ENCODE measurements around the gene BRIP1. TPM values are rescaled to one million over a fixed set of nuclear protein-coding genes. Genes with fewer than 3 reads are reported as not detected.

Gene BRIP1
- total and polyA plus RNA-seq, 2 experiments from 2014 or later: 8.0 to 23.1 TPM

DNA sequence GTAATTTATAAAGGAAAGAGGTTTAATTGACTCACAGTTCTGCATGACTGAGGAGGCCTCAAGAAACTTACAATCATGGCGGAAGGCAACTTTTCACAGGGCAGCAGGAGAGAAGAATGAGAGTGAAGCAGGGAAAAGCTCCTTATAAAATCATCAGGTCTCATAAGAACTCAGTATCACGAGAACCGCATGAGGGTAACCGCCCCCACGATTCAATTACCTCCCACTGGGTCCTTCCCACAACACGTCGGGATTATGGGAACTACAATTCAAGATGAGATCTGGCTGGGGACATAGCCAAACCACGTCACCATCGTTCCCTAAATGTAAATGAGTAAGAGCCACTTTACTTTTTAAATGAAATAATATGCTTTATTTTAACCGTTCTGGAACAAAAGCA, 182.4 kb downstream of the BRIP1 start:
- Histone ChIP-seq H3K4me2 (no peak overlapping the region), H3K27me3 (ENCODE audit: insufficient read depth) (no peaks in the 10 kb centered on the region), H3F3A (replicated peaks; ENCODE audit: low read depth) (no peaks in the 10 kb centered on the region), H3K4me3 (no peak overlapping the region), H3K9me2 (ENCODE audit: insufficient read depth) (no peaks in the 10 kb centered on the region), H3K79me2 (replicated peaks; ENCODE audit: insufficient read depth) (no peaks in the 10 kb centered on the region), H4K20me1 (replicated peaks; ENCODE audit: insufficient read depth) (no peaks in the 10 kb centered on the region), H3K4me1 (ENCODE audit: insufficient read depth) (no peaks in the 10 kb centered on the region), H2AFZ (no peak overlapping the region), H3K36me3 (ENCODE audit: insufficient read depth) (no peaks in the 10 kb centered on the region), H3K27ac (ENCODE audit: low read depth) (no peak overlapping the region)
- ATAC-seq: no peak
- Mint-ChIP-seq H3K4me1 (no peaks in the 10 kb centered on the region), H3K36me3 (ENCODE audit: low read depth) (peaks cover 3% of the 10 kb centered on the region; the same call in 1 of the 3 replicates), H3K4me3 (no peak overlapping the region), H3K9me3 (no peaks in the 10 kb centered on the region), H3K27ac (no peak overlapping the region), H3K27me3 (ENCODE audit: insufficient read depth, low read depth, poor library complexity) (no peaks in the 10 kb centered on the region)
- no peak for DNase-seq (ENCODE audit: low spot score)
- TF ChIP-seq, protein P1, sequence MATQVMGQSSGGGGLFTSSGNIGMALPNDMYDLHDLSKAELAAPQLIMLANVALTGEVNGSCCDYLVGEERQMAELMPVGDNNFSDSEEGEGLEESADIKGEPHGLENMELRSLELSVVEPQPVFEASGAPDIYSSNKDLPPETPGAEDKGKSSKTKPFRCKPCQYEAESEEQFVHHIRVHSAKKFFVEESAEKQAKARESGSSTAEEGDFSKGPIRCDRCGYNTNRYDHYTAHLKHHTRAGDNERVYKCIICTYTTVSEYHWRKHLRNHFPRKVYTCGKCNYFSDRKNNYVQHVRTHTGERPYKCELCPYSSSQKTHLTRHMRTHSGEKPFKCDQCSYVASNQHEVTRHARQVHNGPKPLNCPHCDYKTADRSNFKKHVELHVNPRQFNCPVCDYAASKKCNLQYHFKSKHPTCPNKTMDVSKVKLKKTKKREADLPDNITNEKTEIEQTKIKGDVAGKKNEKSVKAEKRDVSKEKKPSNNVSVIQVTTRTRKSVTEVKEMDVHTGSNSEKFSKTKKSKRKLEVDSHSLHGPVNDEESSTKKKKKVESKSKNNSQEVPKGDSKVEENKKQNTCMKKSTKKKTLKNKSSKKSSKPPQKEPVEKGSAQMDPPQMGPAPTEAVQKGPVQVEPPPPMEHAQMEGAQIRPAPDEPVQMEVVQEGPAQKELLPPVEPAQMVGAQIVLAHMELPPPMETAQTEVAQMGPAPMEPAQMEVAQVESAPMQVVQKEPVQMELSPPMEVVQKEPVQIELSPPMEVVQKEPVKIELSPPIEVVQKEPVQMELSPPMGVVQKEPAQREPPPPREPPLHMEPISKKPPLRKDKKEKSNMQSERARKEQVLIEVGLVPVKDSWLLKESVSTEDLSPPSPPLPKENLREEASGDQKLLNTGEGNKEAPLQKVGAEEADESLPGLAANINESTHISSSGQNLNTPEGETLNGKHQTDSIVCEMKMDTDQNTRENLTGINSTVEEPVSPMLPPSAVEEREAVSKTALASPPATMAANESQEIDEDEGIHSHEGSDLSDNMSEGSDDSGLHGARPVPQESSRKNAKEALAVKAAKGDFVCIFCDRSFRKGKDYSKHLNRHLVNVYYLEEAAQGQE (IDR thresholded peaks at IDR 0.05; ENCODE audit: unreplicated experiment): no peak
- TF ChIP-seq CREB1 (CRISPR knock-in tag; IDR thresholded peaks at IDR 0.05; ENCODE audit: low read depth) (no peak), EZH2 (IDR thresholded peaks at IDR 0.05; ENCODE audit: low read depth, unreplicated experiment) (no peak), POLR2AphosphoS5 (IDR thresholded peaks at IDR 0.05; ENCODE audit: low read depth) (no peak), ZNF114 (CRISPR knock-in tag; IDR thresholded peaks at IDR 0.05) (no peak), JUNB (IDR thresholded peaks at IDR 0.05; ENCODE audit: unreplicated experiment) (no peak), NANOG (IDR thresholded peaks at IDR 0.05; ENCODE audit: borderline replicate concordance) (no peak), ZNF331 (CRISPR knock-in tag; IDR thresholded peaks at IDR 0.05; ENCODE audit: low read depth) (no peak)
- TF ChIP-seq, protein P2, sequence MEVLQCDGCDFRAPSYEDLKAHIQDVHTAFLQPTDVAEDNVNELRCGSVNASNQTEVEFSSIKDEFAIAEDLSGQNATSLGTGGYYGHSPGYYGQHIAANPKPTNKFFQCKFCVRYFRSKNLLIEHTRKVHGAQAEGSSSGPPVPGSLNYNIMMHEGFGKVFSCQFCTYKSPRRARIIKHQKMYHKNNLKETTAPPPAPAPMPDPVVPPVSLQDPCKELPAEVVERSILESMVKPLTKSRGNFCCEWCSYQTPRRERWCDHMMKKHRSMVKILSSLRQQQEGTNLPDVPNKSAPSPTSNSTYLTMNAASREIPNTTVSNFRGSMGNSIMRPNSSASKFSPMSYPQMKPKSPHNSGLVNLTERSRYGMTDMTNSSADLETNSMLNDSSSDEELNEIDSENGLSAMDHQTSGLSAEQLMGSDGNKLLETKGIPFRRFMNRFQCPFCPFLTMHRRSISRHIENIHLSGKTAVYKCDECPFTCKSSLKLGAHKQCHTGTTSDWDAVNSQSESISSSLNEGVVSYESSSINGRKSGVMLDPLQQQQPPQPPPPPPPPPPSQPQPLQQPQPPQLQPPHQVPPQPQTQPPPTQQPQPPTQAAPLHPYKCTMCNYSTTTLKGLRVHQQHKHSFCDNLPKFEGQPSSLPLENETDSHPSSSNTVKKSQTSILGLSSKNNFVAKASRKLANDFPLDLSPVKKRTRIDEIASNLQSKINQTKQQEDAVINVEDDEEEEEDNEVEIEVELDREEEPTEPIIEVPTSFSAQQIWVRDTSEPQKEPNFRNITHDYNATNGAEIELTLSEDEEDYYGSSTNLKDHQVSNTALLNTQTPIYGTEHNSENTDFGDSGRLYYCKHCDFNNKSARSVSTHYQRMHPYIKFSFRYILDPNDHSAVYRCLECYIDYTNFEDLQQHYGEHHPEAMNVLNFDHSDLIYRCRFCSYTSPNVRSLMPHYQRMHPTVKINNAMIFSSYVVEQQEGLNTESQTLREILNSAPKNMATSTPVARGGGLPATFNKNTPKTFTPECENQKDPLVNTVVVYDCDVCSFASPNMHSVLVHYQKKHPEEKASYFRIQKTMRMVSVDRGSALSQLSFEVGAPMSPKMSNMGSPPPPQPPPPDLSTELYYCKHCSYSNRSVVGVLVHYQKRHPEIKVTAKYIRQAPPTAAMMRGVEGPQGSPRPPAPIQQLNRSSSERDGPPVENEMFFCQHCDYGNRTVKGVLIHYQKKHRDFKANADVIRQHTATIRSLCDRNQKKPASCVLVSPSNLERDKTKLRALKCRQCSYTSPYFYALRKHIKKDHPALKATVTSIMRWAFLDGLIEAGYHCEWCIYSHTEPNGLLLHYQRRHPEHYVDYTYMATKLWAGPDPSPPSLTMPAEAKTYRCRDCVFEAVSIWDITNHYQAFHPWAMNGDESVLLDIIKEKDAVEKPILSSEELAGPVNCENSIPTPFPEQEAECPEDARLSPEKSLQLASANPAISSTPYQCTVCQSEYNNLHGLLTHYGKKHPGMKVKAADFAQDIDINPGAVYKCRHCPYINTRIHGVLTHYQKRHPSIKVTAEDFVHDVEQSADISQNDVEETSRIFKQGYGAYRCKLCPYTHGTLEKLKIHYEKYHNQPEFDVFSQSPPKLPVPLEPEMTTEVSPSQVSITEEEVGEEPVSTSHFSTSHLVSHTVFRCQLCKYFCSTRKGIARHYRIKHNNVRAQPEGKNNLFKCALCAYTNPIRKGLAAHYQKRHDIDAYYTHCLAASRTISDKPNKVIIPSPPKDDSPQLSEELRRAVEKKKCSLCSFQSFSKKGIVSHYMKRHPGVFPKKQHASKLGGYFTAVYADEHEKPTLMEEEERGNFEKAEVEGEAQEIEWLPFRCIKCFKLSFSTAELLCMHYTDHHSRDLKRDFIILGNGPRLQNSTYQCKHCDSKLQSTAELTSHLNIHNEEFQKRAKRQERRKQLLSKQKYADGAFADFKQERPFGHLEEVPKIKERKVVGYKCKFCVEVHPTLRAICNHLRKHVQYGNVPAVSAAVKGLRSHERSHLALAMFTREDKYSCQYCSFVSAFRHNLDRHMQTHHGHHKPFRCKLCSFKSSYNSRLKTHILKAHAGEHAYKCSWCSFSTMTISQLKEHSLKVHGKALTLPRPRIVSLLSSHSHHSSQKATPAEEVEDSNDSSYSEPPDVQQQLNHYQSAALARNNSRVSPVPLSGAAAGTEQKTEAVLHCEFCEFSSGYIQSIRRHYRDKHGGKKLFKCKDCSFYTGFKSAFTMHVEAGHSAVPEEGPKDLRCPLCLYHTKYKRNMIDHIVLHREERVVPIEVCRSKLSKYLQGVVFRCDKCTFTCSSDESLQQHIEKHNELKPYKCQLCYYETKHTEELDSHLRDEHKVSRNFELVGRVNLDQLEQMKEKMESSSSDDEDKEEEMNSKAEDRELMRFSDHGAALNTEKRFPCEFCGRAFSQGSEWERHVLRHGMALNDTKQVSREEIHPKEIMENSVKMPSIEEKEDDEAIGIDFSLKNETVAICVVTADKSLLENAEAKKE (CRISPR knock-in tag; IDR thresholded peaks at IDR 0.05): no peak

All from GM23338 (cell line).